SK-N-SH treated with all-trans-retinoic acid at 6 μM for 48 hours (cell line): ENCODE measurements around the gene DROSHA.

Source experiments
- CSRNP3 ChIP-seq: fragments of 250-450 bp; sonication (Bioruptor Pico); IDR thresholded peaks from 2 replicates; pipeline ENCODE4 v1.5.1; 2021; ENCODE audit warnings: mild to moderate bottlenecking, moderate library complexity
- TCF4 ChIP-seq: fragments of 250-450 bp; sonication (Bioruptor Pico); IDR thresholded peaks from 2 replicates; pipeline ENCODE4 v1.8.0; 2021; ENCODE audit warnings: mild to moderate bottlenecking, moderate library complexity, borderline replicate concordance

DNA sequence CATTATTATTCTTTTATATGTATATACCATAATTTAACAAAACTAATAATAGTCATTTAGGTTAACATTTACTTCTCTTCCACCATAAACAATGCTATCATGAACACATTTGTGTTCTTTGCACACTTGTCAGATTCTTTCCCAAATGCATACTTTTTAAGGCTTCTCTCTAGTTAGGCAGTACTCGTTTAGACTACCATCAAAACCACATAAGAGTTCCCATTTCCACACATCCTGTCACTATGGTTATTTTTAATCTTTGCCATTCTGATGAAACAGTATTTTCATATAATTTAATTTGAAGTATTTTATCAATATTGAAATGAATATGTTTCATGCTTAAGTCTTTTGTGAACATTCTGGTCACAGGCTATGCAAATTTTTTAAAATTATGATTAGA is 15.1 kb downstream of the DROSHA start:
- no peak for TF ChIP-seq CSRNP3 (CRISPR knock-in tag)
- no peak for TF ChIP-seq TCF4
